Fibroblast of lung (primary cell): ENCODE results near the gene C2orf49. TPM values are rescaled to one million over a fixed set of nuclear protein-coding genes. Genes with fewer than 3 reads are reported as not detected.
"Not testable (repeated sequence)": the region's sequence is repeated elsewhere in the genome, so short reads cannot be mapped to it uniquely, and the experiment has no call there.

Experiments
- DNase-seq, 2 donors: peaks; one replicate each; pipeline versions ENCODE4 v3.0.0 to v3.0.0-alpha.2; 2010; ENCODE audit warnings: low read depth in 2 of 2
- H2AFZ ChIP-seq: 2 replicates; pipeline ENCODE4 v1.5.1; 2012; ENCODE audit warnings: low read length, control low read depth, inconsistent platforms
- H3K27ac ChIP-seq: 2 replicates; pipeline ENCODE4 v1.5.1; 2011; ENCODE audit warnings: low read length, control low read depth; ENCODE audit not compliant: insufficient read depth
- H3K27me3 ChIP-seq: 2 replicates; pipeline ENCODE4 v1.5.1; 2011; ENCODE audit warnings: mild to moderate bottlenecking, low read length; ENCODE audit not compliant: control insufficient read depth, insufficient read depth
- H3K36me3 ChIP-seq: 2 replicates; pipeline ENCODE4 v1.5.1; 2011; ENCODE audit warnings: low read length; ENCODE audit not compliant: control insufficient read depth, insufficient read depth
- H3K4me1 ChIP-seq: 2 replicates; pipeline ENCODE4 v1.5.1; 2011; ENCODE audit warnings: low read length; ENCODE audit not compliant: control insufficient read depth, insufficient read depth; ENCODE audit errors: extremely low read depth
- H3K4me2 ChIP-seq: 2 replicates; pipeline ENCODE4 v1.5.1; 2011; ENCODE audit warnings: low read length, control low read depth; ENCODE audit not compliant: insufficient read depth; ENCODE audit errors: extremely low read depth
- H3K4me3 ChIP-seq, 4 experiments: fragments of 200-600 bp in 1 of 4; sonication (generic) in 1 of 4; replicated peaks in 1 of 4; 2 replicates each; pipeline ENCODE4 v1.5.1; 2011 to 2016; ENCODE audit warnings: low read length in 4 of 4, low read depth in 3 of 4, mild to moderate bottlenecking in 3 of 4, control low read depth in 2 of 4, inconsistent platforms in 1 of 4, mixed read lengths in 1 of 4; ENCODE audit not compliant: insufficient read depth in 1 of 4; ENCODE audit errors: control extremely low read depth in 1 of 4
- H3K79me2 ChIP-seq: 2 replicates; pipeline ENCODE4 v1.5.1; 2012; ENCODE audit warnings: mild to moderate bottlenecking, low read length, inconsistent platforms; ENCODE audit not compliant: control insufficient read depth, insufficient read depth
- H3K9ac ChIP-seq: 2 replicates; pipeline ENCODE4 v1.5.1; 2011; ENCODE audit warnings: mild to moderate bottlenecking, low read length, control low read depth; ENCODE audit not compliant: insufficient read depth
- H3K9me3 ChIP-seq: 2 replicates; pipeline ENCODE4 v1.5.1; 2012; ENCODE audit warnings: low read depth, low read length; ENCODE audit not compliant: control insufficient read depth, insufficient read depth
- H4K20me1 ChIP-seq: 2 replicates; pipeline ENCODE4 v1.5.1; 2011; ENCODE audit warnings: low read length; ENCODE audit not compliant: control insufficient read depth, insufficient read depth; ENCODE audit errors: extremely low read depth
- CTCF ChIP-seq, 2 donors: IDR thresholded peaks in 1 of 2; conservative IDR thresholded peaks in 1 of 2; 1 replicate in 1 of 2; 2 replicates in 1 of 2; pipeline ENCODE4 v1.5.1; 2011 to 2012; ENCODE audit warnings: low read length in 2 of 2, control low read depth in 1 of 2, inconsistent platforms in 1 of 2, low read depth in 1 of 2, mild to moderate bottlenecking in 1 of 2
- EZH2 ChIP-seq: IDR thresholded peaks from 2 replicates; pipeline ENCODE4 v1.5.1; 2012; ENCODE audit warnings: low read length, control low read depth, mild to moderate bottlenecking; ENCODE audit errors: missing control alignments
- polyA plus RNA-seq, 2 donors: library from polyadenylated mRNA; depleted of rRNA in 1 of 2; stranded (reverse) in 1 of 2; unstranded in 1 of 2; fragments of >200 nt; gene quantifications; 2 replicates each; pipeline ENCODE4 v1.2.1, GENCODE V29; 2011 to 2012; ENCODE audit warnings: missing spikeins in 1 of 2
- total RNA-seq: library from RNA; depleted of rRNA; stranded (reverse); fragments of >200 nt; gene quantifications from 2 replicates; pipeline ENCODE4 v1.2.1, GENCODE V29; 2014

The C2orf49 gene
- total and polyA plus RNA-seq, 2 donors (not counting 1 experiment from before 2014, with no cell fraction given), result 20.9 to 28.4 TPM

- H3K27ac ChIP-seq, result no peak overlapping the region
- no peak overlapping the region for H3K4me2 ChIP-seq
- H3K9ac ChIP-seq, result no peak overlapping the region
- no peak overlapping the region for H2AFZ ChIP-seq
- no peak for TF ChIP-seq EZH2
- no peak for TF ChIP-seq CTCF (conservative IDR thresholded peaks at IDR 0.05 in 1 of 2, IDR thresholded peaks at IDR 0.05 in 1 of 2; ENCODE audit: low read depth in 1 of 2, low read length in 2 of 2)
- no peak overlapping the region for H3K4me3 ChIP-seq
- DNase-seq, result peak in 1 of 2 donors; percentile 93
- H3K4me1 ChIP-seq, result peaks cover 13% of the 10 kb centered on the region
- H3K27me3 ChIP-seq, result no peaks in the 10 kb centered on the region
- H3K9me3 ChIP-seq, result no peaks in the 10 kb centered on the region
- no peaks in the 10 kb centered on the region for H4K20me1 ChIP-seq
- H3K79me2 ChIP-seq, result peaks cover 36% of the 10 kb centered on the region
- H3K36me3 ChIP-seq, result no peaks in the 10 kb centered on the region
These were observed 12.6 kb upstream of the C2orf49 start for GRCh38 chr2:105324732-105325131.

GRCh38 chr2:105325389-105325963 is 11.9 kb upstream of the C2orf49 start:
- H3K4me1 ChIP-seq, result peaks cover 16% of the 10 kb centered on the region
- H3K9ac ChIP-seq, result no peak overlapping the region
- H3K36me3 ChIP-seq, result no peaks in the 10 kb centered on the region
- no peak overlapping the region for H3K4me3 ChIP-seq
- H4K20me1 ChIP-seq, result no peaks in the 10 kb centered on the region
- no peak overlapping the region for H2AFZ ChIP-seq
- H3K27ac ChIP-seq, result no peak overlapping the region
- H3K27me3 ChIP-seq, result no peaks in the 10 kb centered on the region
- peak in 1 of 2 donors; percentile 66 for DNase-seq
- no peaks in the 10 kb centered on the region for H3K9me3 ChIP-seq
- no peak overlapping the region for H3K4me2 ChIP-seq
- TF ChIP-seq EZH2 (no peak), CTCF (conservative IDR thresholded peaks at IDR 0.05 in 1 of 2, IDR thresholded peaks at IDR 0.05 in 1 of 2; ENCODE audit: low read depth in 1 of 2, low read length in 2 of 2) (no peak)
- H3K79me2 ChIP-seq, result peaks cover 33% of the 10 kb centered on the region

- DNase-seq, H4K20me1 ChIP-seq, H3K27me3 ChIP-seq, H2AFZ ChIP-seq, H3K36me3 ChIP-seq, H3K9ac ChIP-seq, H3K27ac ChIP-seq, H3K9me3 ChIP-seq, H3K4me3 ChIP-seq, H3K4me2 ChIP-seq: not testable (repeated sequence)
- H3K79me2 ChIP-seq, result peaks cover 31% of the 10 kb centered on the region
- peaks cover 16% of the 10 kb centered on the region for H3K4me1 ChIP-seq
These were observed 10.1 kb upstream of the C2orf49 start for GRCh38 chr2:105327271-105327670.
